Measurements from ENCODE around the gene FHDC1. TPM values are rescaled to one million over a fixed set of nuclear protein-coding genes. Genes with fewer than 3 reads are reported as not detected.

FHDC1 gene
- total RNA-seq, 1 experiment from 2014 or later: 18.1 TPM

GRCh38 chr4:152947311-152947710, 11.2 kb downstream of the FHDC1 start:
- H3K27me3 Mint-ChIP-seq (ENCODE audit: low read depth): no peaks in the 10 kb centered on the region
- no peak for ATAC-seq
- CTCF ChIA-PET: interaction anchor here (0.7 kb wide), 1 partner anchor 12 kb away, joined by 3 read pairs; no protein-coding TSS in a partner anchor
- TF ChIP-seq FOXP4 (CRISPR knock-in tag; IDR thresholded peaks at IDR 0.05): no peak
- TF ChIP-seq PRRX2 (CRISPR knock-in tag; IDR thresholded peaks at IDR 0.05): no peak
- no peak overlapping the region for H3K4me3 Mint-ChIP-seq
- H3K9me3 Mint-ChIP-seq: no peaks in the 10 kb centered on the region
- peak overlapping the region; percentile 31; the same call in 1 of the 2 replicates for H3K27ac Mint-ChIP-seq
- POLR2A ChIA-PET: interaction anchor here (0.7 to 0.8 kb wide), 2 partner anchors 11 to 181 kb away, joined by 3 read pairs; partner anchors contain the start of gene FHDC1
- no peak for DNase-seq (ENCODE audit: low spot score)
- H3K4me1 Mint-ChIP-seq: peaks cover 59% of the 10 kb centered on the region
- H3K36me3 Mint-ChIP-seq: peaks cover 49% of the 10 kb centered on the region

- H3K9me3 Mint-ChIP-seq: no peaks in the 10 kb centered on the region
- peak overlapping the region; percentile 1; the same call in 1 of the 2 replicates for H3K4me3 Mint-ChIP-seq
- POLR2A ChIA-PET: interaction anchor here (0.6 to 1.3 kb wide), 2 partner anchors 14 to 1769 kb away, joined by 3 to 11 read pairs; partner anchors contain the start of gene FHDC1
- ATAC-seq (peak; percentile 82), DNase-seq (ENCODE audit: low spot score) (peak; percentile 35)
- peaks cover 59% of the 10 kb centered on the region for H3K4me1 Mint-ChIP-seq
- TF ChIP-seq FOXP4 (CRISPR knock-in tag; IDR thresholded peaks at IDR 0.05) (peak; percentile 74; the same call in 1 of the 2 replicates), MLX (CRISPR knock-in tag; IDR thresholded peaks at IDR 0.05) (no peak)
- H3K27ac Mint-ChIP-seq: peak overlapping the region; percentile 98
- CTCF ChIA-PET: interaction anchor here (0.7 to 2.9 kb wide), 12 partner anchors 11 to 244 kb away, joined by 3 to 26 read pairs (median 3); partner anchors contain the start of gene FHDC1
- H3K27me3 Mint-ChIP-seq (ENCODE audit: low read depth): no peaks in the 10 kb centered on the region
- peaks cover 44% of the 10 kb centered on the region for H3K36me3 Mint-ChIP-seq
These were observed 13.8 kb downstream of the FHDC1 start for GRCh38 chr4:152949930-152950329.

- H3K4me1 Mint-ChIP-seq: peaks cover 58% of the 10 kb centered on the region
- ChIA-PET POLR2A (interaction anchor here (0.6 to 1.3 kb wide), 2 partner anchors 15 to 1770 kb away, joined by 3 to 11 read pairs; partner anchors contain the start of gene FHDC1), CTCF (interaction anchor here (0.8 to 2.9 kb wide), 12 partner anchors 11 to 245 kb away, joined by 3 to 26 read pairs (median 3); partner anchors contain the start of gene FHDC1)
- TF ChIP-seq FOXK1 (CRISPR knock-in tag; IDR thresholded peaks at IDR 0.05) (no peak), NR1H2 (CRISPR knock-in tag; IDR thresholded peaks at IDR 0.05) (no peak), ZBTB21 (CRISPR knock-in tag; IDR thresholded peaks at IDR 0.05; ENCODE audit: borderline replicate concordance) (no peak), ZBTB43 (CRISPR knock-in tag; IDR thresholded peaks at IDR 0.05) (no peak), ETV6 (CRISPR knock-in tag; IDR thresholded peaks at IDR 0.05) (no peak), FOXP4 (CRISPR knock-in tag; IDR thresholded peaks at IDR 0.05) (no peak), CDX4 (CRISPR knock-in tag; IDR thresholded peaks at IDR 0.05; ENCODE audit: borderline replicate concordance) (no peak), ELF4 (CRISPR knock-in tag; IDR thresholded peaks at IDR 0.05; ENCODE audit: low read depth) (no peak), CREM (CRISPR knock-in tag; IDR thresholded peaks at IDR 0.05) (no peak), NR3C1 (CRISPR knock-in tag; conservative IDR thresholded peaks at IDR 0.05; ENCODE audit: low read depth) (no peak), USF2 (CRISPR knock-in tag; IDR thresholded peaks at IDR 0.05) (no peak), ZNF219 (CRISPR knock-in tag; IDR thresholded peaks at IDR 0.05; ENCODE audit: borderline replicate concordance) (no peak)
- no peaks in the 10 kb centered on the region for H3K9me3 Mint-ChIP-seq
- ATAC-seq (peak; percentile 21), DNase-seq (ENCODE audit: low spot score) (no peak)
- H3K27me3 Mint-ChIP-seq (ENCODE audit: low read depth): no peaks in the 10 kb centered on the region
- H3K36me3 Mint-ChIP-seq: peaks cover 43% of the 10 kb centered on the region
- H3K27ac Mint-ChIP-seq: peak overlapping the region; percentile 98
- peak overlapping the region; percentile 10 for H3K4me3 Mint-ChIP-seq
These were observed 14.5 kb downstream of the FHDC1 start for GRCh38 chr4:152950402-152951274.

All from WTC11 (cell line).